Ovary (tissue), 9 donors: ENCODE data around the gene LRRC46. TPM values are rescaled to one million over a fixed set of nuclear protein-coding genes. Genes with fewer than 3 reads are reported as not detected.

Experiments
- DNase-seq, 5 donors: peaks; one replicate each; pipeline ENCODE4 v3.0.0-alpha.2; 2019 to 2020
- H3K27ac ChIP-seq, 2 donors: fragments of 200-600 bp; one replicate each; pipeline versions ENCODE4 v1.5.1 to v1.8.0; 2019 to 2022
- H3K27me3 ChIP-seq: fragments of 200-600 bp; one replicate; pipeline ENCODE4 v1.8.0; 2022
- H3K36me3 ChIP-seq: fragments of 200-600 bp; sonication (generic); one replicate; pipeline ENCODE4 v1.5.1; 2019
- H3K4me1 ChIP-seq: one replicate; pipeline ENCODE4 v1.8.1; 2013; ENCODE audit warnings: mild to moderate bottlenecking, moderate library complexity; ENCODE audit not compliant: insufficient read depth
- H3K4me3 ChIP-seq: fragments of 200-600 bp; sonication (generic); one replicate; pipeline ENCODE4 v1.5.1; 2017
- H3K9me3 ChIP-seq, 2 donors: fragments of 200-600 bp in 1 of 2; sonication (generic) in 1 of 2; one replicate each; pipeline versions ENCODE4 v1.5.1 to v1.8.1; 2013 to 2019; ENCODE audit warnings: mild to moderate bottlenecking in 1 of 2, moderate library complexity in 1 of 2
- CTCF ChIP-seq, 3 donors: fragments of 450-650 bp in 2 of 3; fragments of 200-600 bp in 1 of 3; IDR thresholded peaks; one replicate each; pipeline versions ENCODE4 v1.5.1 to v1.8.0; 2016 to 2022; ENCODE audit warnings: antibody characterized with exemption in 3 of 3, mild to moderate bottlenecking in 1 of 3
- EP300 ChIP-seq: sonication (generic); formaldehyde crosslinking; IDR thresholded peaks from one replicate; pipeline ENCODE4 v1.6.1; 2017; ENCODE audit warnings: antibody characterized with exemption
- POLR2A ChIP-seq: fragments of 450-650 bp; IDR thresholded peaks from one replicate; pipeline ENCODE4 v1.6.1; 2017; ENCODE audit warnings: antibody characterized with exemption, mild to moderate bottlenecking, moderate library complexity
- WGBS, 3 donors: extraction: QIAGEN DNeasy Blood & Tissue Kit in 1 of 3; methylation state at CpG; one replicate each; pipeline versions ENCODE4 v1.1.5 to v1.1.7; 2013 to 2017; 5-methylcytosine and 5-hydroxymethylcytosine counted together
- intact Hi-C, 4 donors: fragments of 100-400 bp; cut with DNase I; formaldehyde crosslinking; loops; one replicate each; pipeline versions ENCODE4 v1.11.0 to v1.15.1; 2022 to 2023
- polyA plus RNA-seq, 2 donors: library from polyadenylated mRNA; stranded (reverse); fragments of 200-250 nt in 1 of 2; fragments of 350-450 nt in 1 of 2; fragmentation: Illumina TruSeq in 1 of 2; extraction: RNeasy Lipid Tissue Mini Kit (QIAGEN cat#74804) in 1 of 2; gene quantifications; one replicate each; pipeline ENCODE4 v1.2.3, GENCODE V29; 2013 to 2014
- total RNA-seq, 7 donors: library from RNA; depleted of rRNA in 2 of 7; stranded (reverse); fragments of >200 nt in 2 of 7; fragmentation: NEBNext Ultra II Directional in 3 of 7; extraction: Animal tissue kit (Norgen Biotek cat#: 25700) in 3 of 7; gene quantifications; one replicate each; pipeline versions ENCODE4 v1.1.0 to v1.2.4, GENCODE V29; 2016 to 2023
- donor health status: DM: no; HTN: no; CAD: no; lungs with moderate emphysema.
- donor health status: DM: no; HTN: no; CAD: no.
- donor health status: Bipolar disorder and iron deficiency.
- donor health status: DM: yes; HTN: yes; CAD: no.
- donor health status: DM: no; HTN: no; CAD: no.
- donor health status: DM: yes; HTN: yes; CAD: no.

The LRRC46 gene
- total and polyA plus RNA-seq, 9 donors: 0.31 to 17.1 (median 1.2) TPM

- Histone ChIP-seq H3K9me3 (no peaks in the 10 kb centered on the region), H3K4me1 (peaks cover 2% of the 10 kb centered on the region), H3K27me3 (no peaks in the 10 kb centered on the region), H3K27ac (no peak overlapping the region), H3K4me3 (no peak overlapping the region), H3K36me3 (no peaks in the 10 kb centered on the region)
- intact Hi-C loops: no loop called here
- no peak for DNase-seq
- 32 to 62% (median 53%) methylated on average over 5 of the region's 5 CpGs for WGBS, 3 donors
- TF ChIP-seq EP300 (no peak), POLR2A (no peak), CTCF (IDR thresholded peaks at IDR 0.05) (no peak)
Measured at GRCh38 chr17:47853616-47854015, 22.1 kb downstream of the LRRC46 start.

- intact Hi-C loops: no loop called here
- Histone ChIP-seq H3K9me3 (no peaks in the 10 kb centered on the region), H3K4me1 (peaks cover 2% of the 10 kb centered on the region), H3K27me3 (no peaks in the 10 kb centered on the region), H3K4me3 (no peak overlapping the region), H3K36me3 (no peaks in the 10 kb centered on the region), H3K27ac (no peak overlapping the region)
- 23 to 36% (median 32%) methylated on average over 3 of the region's 3 CpGs for WGBS, 3 donors
- TF ChIP-seq EP300: no peak
- TF ChIP-seq CTCF (IDR thresholded peaks at IDR 0.05): no peak
- TF ChIP-seq POLR2A: no peak
- no peak for DNase-seq
Measured at GRCh38 chr17:47855737-47856136, 24.3 kb downstream of the LRRC46 start.

GRCh38 chr17:47856830-47857229, 25.4 kb downstream of the LRRC46 start:
- no peaks in the 10 kb centered on the region for H3K9me3 ChIP-seq
- no peaks in the 10 kb centered on the region for H3K4me1 ChIP-seq
- H3K36me3 ChIP-seq: no peaks in the 10 kb centered on the region
- intact Hi-C loops: no loop called here
- H3K27me3 ChIP-seq: no peaks in the 10 kb centered on the region
- no peak overlapping the region for H3K4me3 ChIP-seq
- DNase-seq: no peak
- H3K27ac ChIP-seq: no peak overlapping the region
- TF ChIP-seq EP300: no peak
- no peak for TF ChIP-seq POLR2A
- no peak for TF ChIP-seq CTCF (IDR thresholded peaks at IDR 0.05)

GRCh38 chr17:47857551-47858455, 26.3 kb downstream of the LRRC46 start:
- Histone ChIP-seq H3K4me1 (no peaks in the 10 kb centered on the region), H3K27me3 (no peaks in the 10 kb centered on the region), H3K9me3 (no peaks in the 10 kb centered on the region), H3K27ac (no peak overlapping the region), H3K36me3 (no peaks in the 10 kb centered on the region), H3K4me3 (no peak overlapping the region)
- TF ChIP-seq EP300 (no peak), POLR2A (no peak), CTCF (IDR thresholded peaks at IDR 0.05) (no peak)
- intact Hi-C loops: no loop called here
- no peak for DNase-seq
- 84 to 89% (median 87%) methylated on average over 16 of the region's 16 CpGs for WGBS, 3 donors
